WTC11 (cell line): ENCODE measurements around the gene ZNF740.

Experiments
- ATF1 ChIP-seq: sonication (generic); formaldehyde crosslinking; IDR thresholded peaks from 2 replicates; pipeline ENCODE4 v1.8.1; 2023; ENCODE audit warnings: mild to moderate bottlenecking, moderate library complexity, missing genetic modification reagents
- CREM ChIP-seq: sonication (generic); formaldehyde crosslinking; IDR thresholded peaks from 2 replicates; pipeline ENCODE4 v1.8.1; 2022; ENCODE audit warnings: mild to moderate bottlenecking, missing genetic modification reagents, moderate library complexity
- CTCF ChIP-seq: fragments of 200-600 bp; IDR thresholded peaks from 2 replicates; pipeline ENCODE4 v1.8.0; 2022; ENCODE audit warnings: antibody characterized with exemption
- GRHL2 ChIP-seq: fragments of 250-450 bp; sonication (Bioruptor Pico); IDR thresholded peaks from 2 replicates; pipeline ENCODE4 v1.8.0; 2022; ENCODE audit warnings: mild to moderate bottlenecking, moderate library complexity; ENCODE audit not compliant: insufficient replicate concordance, severe bottlenecking
- NFYB ChIP-seq: sonication (generic); formaldehyde crosslinking; conservative IDR thresholded peaks from 2 replicates; pipeline ENCODE4 v1.8.0; 2022; ENCODE audit warnings: low read depth, missing genetic modification reagents
- PREB ChIP-seq: sonication (generic); formaldehyde crosslinking; IDR thresholded peaks from 2 replicates; pipeline ENCODE4 v1.8.1; 2022; ENCODE audit warnings: mild to moderate bottlenecking, missing genetic modification reagents, moderate library complexity, borderline replicate concordance
- ZBTB21 ChIP-seq: sonication (generic); formaldehyde crosslinking; IDR thresholded peaks from 2 replicates; pipeline ENCODE4 v1.8.1; 2023; ENCODE audit warnings: mild to moderate bottlenecking, missing genetic modification reagents, borderline replicate concordance
- ZBTB43 ChIP-seq: sonication (generic); formaldehyde crosslinking; IDR thresholded peaks from 2 replicates; pipeline ENCODE4 v1.8.1; 2023; ENCODE audit warnings: mild to moderate bottlenecking, missing genetic modification reagents
- ZNF512 ChIP-seq: sonication (generic); formaldehyde crosslinking; IDR thresholded peaks from 2 replicates; pipeline ENCODE4 v1.8.1; 2022; ENCODE audit warnings: missing genetic modification reagents, borderline replicate concordance

- TF ChIP-seq ZNF512 (CRISPR knock-in tag), result no peak
- TF ChIP-seq CTCF, result no peak
- no peak for TF ChIP-seq PREB (CRISPR knock-in tag)
- no peak for TF ChIP-seq ZBTB43 (CRISPR knock-in tag)
- TF ChIP-seq NFYB (CRISPR knock-in tag), result no peak
- no peak for TF ChIP-seq GRHL2
- no peak for TF ChIP-seq ATF1
- no peak for TF ChIP-seq CREM (CRISPR knock-in tag)
- TF ChIP-seq ZBTB21 (CRISPR knock-in tag), result no peak
Observed at GRCh38 chr12:53231921-53232645, 51.6 kb downstream of the ZNF740 start, which contains the start of gene RARG.
